GM18909 (cell line): ENCODE measurements around the gene MTHFD2L.
"Not testable (repeated sequence)": the region's sequence is repeated elsewhere in the genome, so short reads cannot be mapped to it uniquely, and the experiment has no call there.

Experiments used
- ATAC-seq: cut with Tn5 transposase; IDR thresholded peaks from one replicate; pipeline ENCODE4 v1.9.1; 2021; ENCODE audit warnings: mild to moderate bottlenecking; ENCODE audit not compliant: unreplicated experiment, poor library complexity

Gene MTHFD2L

DNA sequence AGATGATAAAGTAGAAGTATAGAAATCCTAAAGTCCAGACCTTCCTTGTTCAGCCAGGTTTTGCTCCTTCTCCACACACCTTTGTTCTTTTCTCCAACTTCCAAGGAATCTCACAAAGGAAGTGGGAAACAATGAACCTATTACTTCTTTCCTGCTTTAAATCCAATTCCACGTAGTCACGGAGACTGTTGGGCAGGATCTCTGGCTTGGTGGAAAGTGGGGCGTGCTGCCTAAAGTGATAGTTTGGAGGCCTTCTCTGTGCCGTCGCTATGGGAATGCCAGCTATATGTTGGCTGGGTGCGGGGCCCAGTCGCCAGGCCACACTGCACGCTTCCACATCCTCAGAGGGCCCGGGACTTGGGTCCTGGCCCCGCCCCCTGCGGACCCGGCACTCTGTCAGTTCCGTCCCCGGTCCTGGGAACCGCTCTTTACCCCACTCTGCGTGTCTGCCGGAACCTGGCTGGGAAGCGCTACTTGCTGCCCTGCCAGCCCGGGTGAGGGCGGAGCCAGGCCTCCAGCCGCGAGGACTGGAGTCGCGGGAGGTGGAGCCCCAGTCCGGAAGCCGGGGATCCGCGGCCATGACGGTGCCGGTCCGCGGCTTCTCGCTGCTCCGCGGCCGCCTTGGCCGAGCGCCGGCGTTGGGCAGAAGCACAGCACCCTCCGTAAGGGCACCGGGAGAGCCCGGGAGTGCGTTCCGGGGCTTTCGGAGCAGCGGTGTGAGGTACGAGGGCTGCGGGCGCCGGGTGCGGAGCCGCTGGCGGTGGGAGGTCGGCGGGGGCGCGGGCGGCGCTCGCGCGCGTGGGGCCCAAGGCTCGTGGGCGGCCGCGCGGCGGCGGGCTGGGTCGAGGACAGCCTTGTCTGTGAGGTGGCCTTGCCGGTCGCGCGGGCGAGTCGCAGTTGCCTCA lies at the start of gene MTHFD2L:
Gene MTHFD2L, plus strand, starts transcription at position 558 of the 905 bp plus-strand sequence. Its CDS starts 21 bp downstream, at position 579.
- ATAC-seq, result peak; percentile 98

- no peak for ATAC-seq
Observed at GRCh38 chr4:74108457-74109115, 49.3 kb upstream of the MTHFD2L start.

DNA sequence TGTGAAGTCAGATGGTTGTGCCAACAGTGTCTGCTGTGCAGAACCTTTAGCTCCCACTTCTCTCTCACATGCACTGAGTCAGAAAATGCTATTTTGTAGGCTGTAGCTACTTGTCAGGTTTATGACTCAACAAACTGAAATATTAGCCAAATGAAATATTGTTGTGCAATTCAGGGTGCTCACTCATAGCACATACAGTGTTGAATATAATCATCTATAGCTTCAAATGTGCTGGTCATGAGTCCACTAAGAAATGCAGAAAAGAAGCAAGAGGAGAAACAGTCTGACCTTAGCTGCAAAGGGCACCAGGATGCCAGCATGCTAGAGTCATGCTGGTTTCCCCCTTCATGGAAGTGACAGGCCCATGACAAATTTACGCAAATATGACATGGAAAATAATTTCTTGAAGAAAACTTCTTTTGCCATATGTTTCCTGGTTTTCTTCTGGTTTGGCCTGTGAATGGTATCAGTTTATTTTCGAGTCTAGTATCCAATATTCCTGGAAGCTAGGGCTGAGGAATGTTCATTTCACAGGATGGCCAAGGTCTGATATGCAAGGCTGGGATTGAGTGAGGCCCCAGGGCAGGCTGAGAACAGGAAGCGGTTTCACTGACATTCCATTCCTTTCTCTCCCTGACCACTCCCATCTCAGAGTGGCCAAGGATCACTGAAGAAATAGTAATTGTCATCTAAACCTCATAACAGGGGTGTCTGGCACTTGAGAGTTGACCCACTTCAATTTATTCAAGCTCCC lies 48.6 kb upstream of the MTHFD2L start:
- no peak for ATAC-seq

DNA sequence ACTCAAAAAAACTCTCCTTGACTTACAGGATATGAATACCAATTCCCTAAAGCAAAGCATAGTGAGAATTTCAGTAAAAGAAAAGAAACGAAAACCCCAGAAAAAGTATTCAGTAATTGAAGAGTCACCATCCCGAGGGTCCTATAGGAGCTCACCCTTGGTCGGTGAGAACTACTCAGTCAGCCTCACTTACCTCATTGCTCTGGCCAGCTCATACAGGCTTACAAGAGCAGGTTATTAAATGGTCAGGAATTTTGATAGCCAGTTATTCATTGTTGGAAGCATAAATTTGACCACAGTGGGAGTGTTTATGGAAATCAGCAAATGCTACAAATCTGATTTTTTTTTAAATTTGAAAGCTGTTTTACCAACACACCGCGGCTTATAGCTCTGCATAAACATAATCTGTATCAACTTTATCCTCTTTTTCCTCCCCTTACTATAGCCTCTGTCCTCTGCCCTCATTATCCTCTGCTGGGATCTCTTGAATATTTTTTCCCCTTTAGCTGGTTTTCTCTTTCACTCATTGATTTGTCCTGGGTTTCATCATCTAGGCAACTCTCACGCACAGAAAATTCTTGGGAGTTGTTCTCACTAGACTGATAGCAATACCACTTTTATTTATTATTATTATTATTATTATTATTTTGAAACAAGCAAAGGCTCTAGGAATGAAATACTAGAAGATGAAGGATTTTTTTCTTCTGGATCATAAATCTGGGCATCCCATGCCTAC lies 47.9 kb upstream of the MTHFD2L start:
- ATAC-seq, result no peak

GRCh38 chr4:74110670-74111069 lies 47.2 kb upstream of the MTHFD2L start:
- ATAC-seq, result no peak

DNA sequence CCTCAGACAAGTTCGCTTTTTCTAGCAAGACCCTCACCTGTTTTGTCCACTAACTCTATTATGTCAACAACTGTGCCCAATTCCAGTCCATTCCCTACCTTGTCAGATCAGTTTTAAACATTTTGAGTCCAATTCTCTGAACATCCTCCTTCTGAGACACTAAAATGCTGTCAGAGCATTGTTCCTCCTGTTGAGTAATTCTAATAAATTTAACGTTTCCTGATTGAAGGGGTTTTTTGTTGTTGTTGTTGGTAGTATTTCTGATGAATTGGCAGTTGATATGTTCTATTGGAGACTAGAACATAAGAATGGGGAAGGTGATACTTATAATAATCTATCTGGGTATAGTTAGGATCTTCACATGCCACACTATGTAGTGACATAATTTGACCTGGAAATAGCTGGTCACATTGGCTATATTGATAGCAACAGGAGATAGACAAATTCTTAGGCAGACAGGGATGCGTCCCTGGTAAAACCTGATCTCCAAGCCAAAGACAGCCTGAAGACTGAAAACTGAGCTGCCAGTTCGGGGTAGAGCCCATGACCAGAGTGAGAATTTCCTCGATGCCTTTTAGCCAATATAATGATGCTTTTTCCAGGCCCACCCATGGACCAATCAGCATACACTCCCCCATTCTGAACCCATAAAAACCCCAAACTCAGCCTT lies 46.5 kb upstream of the MTHFD2L start:
- no peak for ATAC-seq

DNA sequence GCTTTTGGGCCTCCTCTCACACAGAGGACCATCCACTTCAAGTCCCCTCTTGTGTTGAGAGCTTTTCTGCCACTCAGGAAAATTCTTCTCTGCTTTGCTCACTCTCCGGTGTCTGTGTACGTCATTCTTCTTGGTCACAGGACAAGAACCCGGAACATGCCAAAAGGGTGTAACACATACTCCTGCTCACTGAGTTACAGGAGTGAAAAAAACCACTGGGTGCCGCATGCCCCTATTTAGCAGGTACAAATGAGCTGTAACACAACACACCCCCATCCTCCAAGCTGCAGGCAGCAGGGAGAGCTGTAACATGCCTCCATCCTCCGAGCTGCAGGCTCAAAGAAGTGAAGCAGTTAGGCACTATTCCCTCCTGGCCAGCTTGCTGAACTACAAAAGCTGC lies 45.9 kb upstream of the MTHFD2L start:
- no peak for ATAC-seq

- no peak for ATAC-seq
Observed at GRCh38 chr4:74112399-74113105, 45.4 kb upstream of the MTHFD2L start.

GRCh38 chr4:74114234-74114633 lies 43.7 kb upstream of the MTHFD2L start:
- no peak for ATAC-seq

- no peak for ATAC-seq
Observed at GRCh38 chr4:74117024-74117534, 40.8 kb upstream of the MTHFD2L start.

GRCh38 chr4:74118600-74119338 lies 39.1 kb upstream of the MTHFD2L start:
- ATAC-seq, result no peak

DNA sequence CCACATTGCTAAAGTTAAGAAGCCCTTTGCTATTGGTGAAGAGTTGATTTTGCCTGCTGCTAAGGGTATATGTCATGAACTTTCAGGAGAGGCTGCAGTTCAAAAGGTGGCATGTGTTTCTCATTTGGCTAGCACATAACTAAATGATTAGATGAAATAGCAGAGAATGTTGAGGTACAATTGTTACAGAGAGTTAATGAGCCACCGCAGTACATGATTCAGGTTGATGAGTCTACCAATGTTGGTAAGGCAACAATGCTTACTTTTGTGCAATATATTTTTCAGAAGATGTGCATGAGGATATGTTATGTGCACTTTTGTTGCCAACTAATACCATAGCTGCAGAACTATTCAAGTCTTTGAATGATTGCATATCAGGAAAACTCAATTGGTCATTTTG lies 37.8 kb upstream of the MTHFD2L start:
- no peak for ATAC-seq

DNA sequence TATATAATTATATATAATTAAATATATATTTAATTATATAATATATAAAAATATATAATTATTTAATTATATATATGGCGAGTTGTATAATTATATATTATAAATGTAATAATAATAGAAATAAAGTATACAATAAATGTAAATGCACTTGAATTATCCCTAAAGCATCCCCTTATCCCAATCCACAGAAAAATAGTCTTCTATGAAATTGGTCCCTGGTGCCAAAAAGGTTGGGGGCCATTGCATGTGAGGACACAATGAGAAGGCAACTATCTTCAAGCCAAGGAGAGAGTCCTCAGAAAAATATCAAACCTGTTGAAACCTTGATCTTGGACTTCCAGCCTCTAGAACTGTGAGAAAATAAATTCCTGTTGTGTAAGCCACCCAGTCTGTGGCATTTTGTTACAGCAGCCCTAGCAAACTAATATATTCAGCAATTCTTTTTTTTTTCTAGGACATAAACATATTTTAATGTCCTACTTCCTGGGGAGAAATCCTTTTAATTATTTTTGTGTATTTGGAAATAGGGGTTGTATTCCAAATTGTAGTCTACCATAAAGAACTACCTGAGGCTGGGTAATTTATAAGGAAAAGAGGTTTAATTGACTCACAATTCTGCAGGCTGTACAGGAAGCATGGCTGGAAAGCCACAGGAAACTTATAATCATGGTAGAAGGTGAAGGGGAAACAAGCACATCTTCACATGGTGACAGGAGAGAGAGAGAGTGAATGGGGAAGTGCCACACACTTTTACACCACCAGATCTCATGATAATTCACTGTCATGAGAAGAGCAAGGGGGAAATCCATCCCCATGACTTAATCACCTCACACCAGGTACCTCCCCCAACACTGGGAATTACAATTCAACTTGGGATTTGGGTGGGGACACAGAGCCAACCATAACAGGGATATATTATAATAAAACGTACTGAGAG lies 36.0 kb upstream of the MTHFD2L start:
- ATAC-seq, result no peak

GRCh38 chr4:74123065-74123728 lies 34.7 kb upstream of the MTHFD2L start:
- no peak for ATAC-seq

DNA sequence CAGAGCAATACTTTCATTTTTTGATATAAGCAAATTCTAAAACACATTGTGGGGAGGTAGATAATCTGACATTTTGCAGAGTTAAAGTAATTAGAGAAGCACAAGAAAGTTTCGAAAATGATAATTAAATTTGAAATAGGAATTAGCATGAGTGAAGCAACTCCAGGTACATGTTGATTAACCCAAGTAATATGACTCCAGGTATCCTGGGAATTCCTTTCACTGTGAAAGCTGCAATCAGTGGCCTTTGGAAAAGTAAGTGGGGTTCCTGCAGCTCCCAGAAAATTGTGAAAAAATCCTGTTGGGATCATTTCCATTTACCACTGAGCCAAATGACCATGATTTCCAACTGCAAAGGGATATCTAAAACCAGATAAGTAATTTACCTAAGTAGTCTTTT lies 32.9 kb upstream of the MTHFD2L start:
- ATAC-seq, result no peak

DNA sequence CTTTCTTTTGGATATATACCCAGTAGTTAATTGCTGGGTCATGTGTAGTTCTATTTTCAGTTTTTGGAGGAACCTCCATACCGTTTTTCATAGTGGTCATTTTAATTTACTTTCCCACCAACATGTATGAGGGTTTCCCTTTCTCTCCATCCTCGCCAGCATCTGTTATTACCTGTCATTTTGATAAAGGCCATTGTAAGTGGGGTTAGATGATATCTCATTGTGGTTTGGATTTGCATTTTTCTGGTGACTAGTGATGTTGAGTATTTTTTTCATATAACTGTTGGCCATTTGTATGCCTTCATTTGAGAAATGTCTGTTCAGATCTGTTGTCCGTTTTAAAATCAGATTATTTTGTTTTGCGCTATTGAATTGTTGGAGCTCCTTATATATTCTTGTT lies 30.2 kb upstream of the MTHFD2L start:
- ATAC-seq, result no peak

DNA sequence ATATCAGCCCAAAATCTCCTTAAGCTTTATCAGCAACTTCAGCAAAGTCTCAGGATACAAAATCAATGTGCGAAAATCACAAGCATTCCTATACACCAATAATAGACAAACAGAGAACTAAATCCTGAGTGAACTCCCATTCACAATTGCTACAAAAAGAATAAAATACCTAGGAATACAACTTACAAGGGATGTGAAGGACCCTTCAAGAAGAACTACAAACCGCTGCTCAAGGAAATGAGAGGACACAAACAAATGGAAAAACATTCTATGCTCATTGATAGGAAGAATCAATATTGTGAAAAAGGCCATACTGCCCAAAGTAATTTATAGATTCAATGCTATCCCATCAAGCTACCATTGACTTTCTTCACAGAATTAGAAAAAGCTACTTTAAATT lies 27.1 kb upstream of the MTHFD2L start:
- ATAC-seq, result not testable (repeated sequence)
